ENCODE data around the gene PDIA5. TPM values are rescaled to one million over a fixed set of nuclear protein-coding genes. Genes with fewer than 3 reads are reported as not detected.

Gene PDIA5
- total RNA-seq, 1 donor from 2014 or later: 49.4 TPM

GRCh38 chr3:123063034-123063433 is 3.8 kb upstream of the PDIA5 start:
- Mint-ChIP-seq H3K27me3 (ENCODE audit: unreplicated experiment) (peaks cover 9% of the 10 kb centered on the region), H3K36me3 (ENCODE audit: unreplicated experiment) (no peaks in the 10 kb centered on the region), H3K4me1 (ENCODE audit: low read depth, unreplicated experiment) (peaks cover 12% of the 10 kb centered on the region), H3K4me3 (ENCODE audit: unreplicated experiment) (no peak overlapping the region), H3K9me3 (ENCODE audit: unreplicated experiment) (peaks cover 9% of the 10 kb centered on the region), H3K27ac (ENCODE audit: unreplicated experiment) (no peak overlapping the region)
- DNase-seq: no peak
- no peak for TF ChIP-seq CTCF (IDR thresholded peaks at IDR 0.05; ENCODE audit: partially characterized antibody, unreplicated experiment)

GRCh38 chr3:123064506-123064905 is 2.3 kb upstream of the PDIA5 start:
- Mint-ChIP-seq H3K4me1 (ENCODE audit: low read depth, unreplicated experiment) (peaks cover 21% of the 10 kb centered on the region), H3K36me3 (ENCODE audit: unreplicated experiment) (no peaks in the 10 kb centered on the region), H3K4me3 (ENCODE audit: unreplicated experiment) (no peak overlapping the region), H3K27ac (ENCODE audit: unreplicated experiment) (no peak overlapping the region), H3K9me3 (ENCODE audit: unreplicated experiment) (peaks cover 12% of the 10 kb centered on the region), H3K27me3 (ENCODE audit: unreplicated experiment) (peaks cover 12% of the 10 kb centered on the region)
- no peak for DNase-seq
- TF ChIP-seq CTCF (IDR thresholded peaks at IDR 0.05; ENCODE audit: partially characterized antibody, unreplicated experiment): no peak

- no peak for DNase-seq
- Mint-ChIP-seq H3K4me3 (ENCODE audit: unreplicated experiment) (no peak overlapping the region), H3K27me3 (ENCODE audit: unreplicated experiment) (peaks cover 12% of the 10 kb centered on the region), H3K9me3 (ENCODE audit: unreplicated experiment) (peaks cover 12% of the 10 kb centered on the region), H3K36me3 (ENCODE audit: unreplicated experiment) (no peaks in the 10 kb centered on the region), H3K4me1 (ENCODE audit: low read depth, unreplicated experiment) (peaks cover 21% of the 10 kb centered on the region), H3K27ac (ENCODE audit: unreplicated experiment) (no peak overlapping the region)
- no peak for TF ChIP-seq CTCF (IDR thresholded peaks at IDR 0.05; ENCODE audit: partially characterized antibody, unreplicated experiment)
These were observed 1.9 kb upstream of the PDIA5 start for GRCh38 chr3:123064914-123065313.

- H3K27ac Mint-ChIP-seq (ENCODE audit: unreplicated experiment): peak overlapping the region; percentile 2
These were observed 278 bp upstream of the PDIA5 start for GRCh38 chr3:123066599-123066895.

More at GRCh38 chr3:123066599-123066895, 278 bp upstream of the PDIA5 start:
- Mint-ChIP-seq H3K4me3 (ENCODE audit: unreplicated experiment) (peak overlapping the region; percentile 69), H3K36me3 (ENCODE audit: unreplicated experiment) (no peaks in the 10 kb centered on the region), H3K9me3 (ENCODE audit: unreplicated experiment) (peaks cover 12% of the 10 kb centered on the region), H3K4me1 (ENCODE audit: low read depth, unreplicated experiment) (peaks cover 29% of the 10 kb centered on the region), H3K27me3 (ENCODE audit: unreplicated experiment) (peaks cover 12% of the 10 kb centered on the region)
- no peak for TF ChIP-seq CTCF (IDR thresholded peaks at IDR 0.05; ENCODE audit: partially characterized antibody, unreplicated experiment)
- no peak for DNase-seq
